GM23338 (cell line): Measurements from ENCODE around the gene C11orf21. TPM values are rescaled to one million over a fixed set of nuclear protein-coding genes. Genes with fewer than 3 reads are reported as not detected.
A peak's percentile ranks its signal among the peaks of the same experiment; 100 is the strongest.

Source experiments
- ATAC-seq: fragments of 200-7000 bp; cut with Tn5 transposase; 3 replicates; pipeline ENCODE4 v1.9.1; 2020
- DNase-seq: peaks from one replicate; pipeline ENCODE4 v3.0.0-alpha.2; 2015; ENCODE audit warnings: low spot score
- H2AFZ ChIP-seq: fragments of 200-600 bp; sonication (generic); 2 replicates; pipeline ENCODE4 v1.8.0; 2016; ENCODE audit warnings: antibody characterized with exemption, mild to moderate bottlenecking, moderate library complexity
- H3F3A ChIP-seq: fragments of 200-600 bp; sonication (generic); replicated peaks from 2 replicates; pipeline ENCODE4 v1.8.0; 2017; ENCODE audit warnings: antibody characterized with exemption, mixed run types, low read depth
- H3K27ac ChIP-seq: fragments of 200-600 bp; sonication (generic); 2 replicates; pipeline ENCODE4 v1.6.1; 2016; ENCODE audit warnings: low read depth
- H3K27me3 ChIP-seq: fragments of 200-600 bp; sonication (generic); 2 replicates; pipeline ENCODE4 v1.8.0; 2016; ENCODE audit warnings: mild to moderate bottlenecking, mixed run types, moderate library complexity; ENCODE audit not compliant: insufficient read depth
- H3K36me3 ChIP-seq: fragments of 200-600 bp; sonication (generic); 2 replicates; pipeline ENCODE4 v1.8.0; 2016; ENCODE audit warnings: mild to moderate bottlenecking; ENCODE audit not compliant: insufficient read depth
- H3K4me1 ChIP-seq: fragments of 200-600 bp; sonication (generic); 2 replicates; pipeline ENCODE4 v1.8.0; 2016; ENCODE audit warnings: mild to moderate bottlenecking, moderate library complexity; ENCODE audit not compliant: insufficient read depth
- H3K4me2 ChIP-seq: fragments of 200-600 bp; sonication (generic); 2 replicates; pipeline ENCODE4 v1.7.1; 2017; ENCODE audit warnings: mixed run types
- H3K4me3 ChIP-seq: fragments of 200-600 bp; sonication (generic); 2 replicates; pipeline ENCODE4 v1.6.1; 2016; ENCODE audit warnings: mixed run types
- H3K79me2 ChIP-seq: fragments of 200-600 bp; sonication (generic); replicated peaks from 2 replicates; pipeline ENCODE4 v1.8.0; 2017; ENCODE audit warnings: mild to moderate bottlenecking; ENCODE audit not compliant: insufficient read depth
- H3K9me2 ChIP-seq: fragments of 200-600 bp; sonication (generic); 2 replicates; pipeline ENCODE4 v1.8.0; 2017; ENCODE audit not compliant: insufficient read depth
- H4K20me1 ChIP-seq: fragments of 200-600 bp; sonication (generic); replicated peaks from 2 replicates; pipeline ENCODE4 v1.8.0; 2017; ENCODE audit warnings: mild to moderate bottlenecking; ENCODE audit not compliant: insufficient read depth
- H3K27ac Mint-ChIP-seq: 2 replicates; pipeline ENCODE4 v1.8.0; 2020; ENCODE audit warnings: inconsistent platforms, mild to moderate bottlenecking, moderate library complexity, mixed read lengths
- H3K27me3 Mint-ChIP-seq: 3 replicates; pipeline ENCODE4 v1.8.0; 2022; ENCODE audit warnings: low read depth, mild to moderate bottlenecking, moderate library complexity, mixed read lengths, inconsistent platforms; ENCODE audit not compliant: insufficient read depth, poor library complexity
- H3K36me3 Mint-ChIP-seq: 3 replicates; pipeline ENCODE4 v1.8.0; 2021; ENCODE audit warnings: low read depth, mild to moderate bottlenecking, inconsistent platforms, moderate library complexity, mixed read lengths
- H3K4me1 Mint-ChIP-seq: 3 replicates; pipeline ENCODE4 v1.8.0; 2020; ENCODE audit warnings: mild to moderate bottlenecking, inconsistent platforms, mixed read lengths
- H3K4me3 Mint-ChIP-seq: 3 replicates; pipeline ENCODE4 v1.8.0; 2021; ENCODE audit warnings: moderate library complexity, mild to moderate bottlenecking, inconsistent platforms, mixed read lengths
- H3K9me3 Mint-ChIP-seq: 3 replicates; pipeline ENCODE4 v1.8.0; 2020; ENCODE audit warnings: moderate library complexity, mild to moderate bottlenecking, inconsistent platforms, mixed read lengths
- EZH2 ChIP-seq: fragments of 200-600 bp; sonication (generic); IDR thresholded peaks from one replicate; pipeline ENCODE4 v1.8.0; 2017; ENCODE audit warnings: antibody characterized with exemption, mild to moderate bottlenecking, low read depth; ENCODE audit not compliant: unreplicated experiment
- NANOG ChIP-seq: IDR thresholded peaks from 2 replicates; pipeline ENCODE4 v1.6.1; 2016; ENCODE audit warnings: antibody characterized with exemption, borderline replicate concordance
- STAT1 ChIP-seq: IDR thresholded peaks from one replicate; pipeline ENCODE4 v1.6.1; 2016; ENCODE audit warnings: antibody characterized with exemption; ENCODE audit not compliant: unreplicated experiment
- ZNF114 ChIP-seq: fragments of 250-450 bp; sonication (Bioruptor Pico); IDR thresholded peaks from 2 replicates; pipeline ENCODE4 v1.5.0; 2020; ENCODE audit warnings: mild to moderate bottlenecking, moderate library complexity
- polyA plus RNA-seq: library from polyadenylated mRNA; unstranded; fragments of >200 nt; fragmentation: Nextera tagmentation; extraction: Ambion mirVana; gene quantifications from 2 replicates; pipeline ENCODE4 v1.2.1, GENCODE V29; 2016
- total RNA-seq: library from RNA; depleted of rRNA; stranded (reverse); fragments of >200 nt; shearing (Covaris generic); gene quantifications from 2 replicates; pipeline ENCODE4 v1.2.3, GENCODE V29; 2014
- TF ChIP-seq, protein P1 (sequence below), 2 experiments: fragments of 200-600 bp in 1 of 2; sonication (generic) in 1 of 2; conservative IDR thresholded peaks; 2 replicates each; pipeline versions ENCODE4 v1.5.1 to v1.6.1; 2016 to 2017; ENCODE audit warnings: antibody characterized with exemption in 2 of 2, low read depth in 2 of 2, mild to moderate bottlenecking in 2 of 2, moderate library complexity in 1 of 2
- TF ChIP-seq, protein P2 (sequence below): IDR thresholded peaks from 2 replicates; pipeline ENCODE4 v1.6.1; 2016; ENCODE audit warnings: antibody characterized with exemption
- TF ChIP-seq, protein P3 (sequence below): fragments of 250-450 bp; sonication (Bioruptor Pico); IDR thresholded peaks from 2 replicates; pipeline ENCODE4 v1.5.0; 2020; ENCODE audit warnings: mild to moderate bottlenecking, moderate library complexity

Gene C11orf21
- total and polyA plus RNA-seq, 2 experiments from 2014 or later: not detected

DNA sequence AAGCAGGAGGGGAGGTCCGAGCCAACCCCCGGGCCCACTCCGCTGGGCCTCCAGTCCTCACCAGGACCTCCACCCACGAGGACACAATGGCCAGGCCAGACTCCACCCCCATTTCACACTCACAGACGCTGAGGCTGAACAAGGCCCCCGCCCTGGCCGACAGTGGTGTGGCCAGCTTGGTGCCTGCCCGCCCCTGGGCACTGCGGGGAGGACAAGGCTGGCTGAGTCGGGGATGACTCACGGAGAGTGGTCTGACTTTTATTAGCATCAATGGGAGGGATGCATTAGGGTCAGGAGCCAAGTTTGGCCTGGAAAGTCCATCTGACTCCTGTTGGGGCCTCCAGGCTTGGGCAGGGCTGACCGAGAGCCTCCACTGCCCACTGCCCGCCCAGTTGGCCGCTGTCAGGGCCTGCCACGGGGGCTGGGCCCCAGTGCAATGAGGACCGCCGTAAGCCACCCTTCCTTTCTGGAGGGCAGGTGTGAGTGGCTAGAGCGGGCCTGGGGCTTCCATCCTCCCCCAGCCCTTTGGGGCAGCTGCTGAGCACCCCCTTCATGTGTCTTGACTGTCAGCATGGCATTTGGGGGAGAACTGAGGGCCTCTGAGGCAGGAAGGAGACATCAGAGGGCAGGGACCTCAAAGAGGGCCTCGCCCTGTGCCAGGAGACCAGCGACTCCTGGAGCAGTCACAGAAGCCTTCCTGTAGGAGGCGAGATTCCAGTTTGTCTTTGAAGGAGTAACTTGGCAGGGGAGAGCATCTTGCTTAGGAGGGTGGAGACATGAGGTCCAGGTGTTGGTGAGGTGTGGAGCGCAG is 10.7 kb upstream of the C11orf21 start:
- Mint-ChIP-seq H3K9me3 (no peaks in the 10 kb centered on the region), H3K4me3 (no peak overlapping the region), H3K4me1 (0 out of 3 replicates have a peak, but pooled peaks cover 2% of the 10 kb centered on the region), H3K27me3 (peaks cover 10% of the 10 kb centered on the region), H3K27ac (no peak overlapping the region), H3K36me3 (no peaks in the 10 kb centered on the region)
- Histone ChIP-seq H3K36me3 (no peaks in the 10 kb centered on the region), H3K27me3 (no peaks in the 10 kb centered on the region), H3K4me3 (no peak overlapping the region), H2AFZ (no peak overlapping the region), H3K9me2 (no peaks in the 10 kb centered on the region), H4K20me1 (no peaks in the 10 kb centered on the region), H3F3A (no peaks in the 10 kb centered on the region), H3K79me2 (no peaks in the 10 kb centered on the region), H3K4me1 (no peaks in the 10 kb centered on the region), H3K27ac (no peak overlapping the region), H3K4me2 (no peak overlapping the region)
- ATAC-seq (peak; percentile 60), DNase-seq (peak; percentile 42)
- TF ChIP-seq, protein P1, sequence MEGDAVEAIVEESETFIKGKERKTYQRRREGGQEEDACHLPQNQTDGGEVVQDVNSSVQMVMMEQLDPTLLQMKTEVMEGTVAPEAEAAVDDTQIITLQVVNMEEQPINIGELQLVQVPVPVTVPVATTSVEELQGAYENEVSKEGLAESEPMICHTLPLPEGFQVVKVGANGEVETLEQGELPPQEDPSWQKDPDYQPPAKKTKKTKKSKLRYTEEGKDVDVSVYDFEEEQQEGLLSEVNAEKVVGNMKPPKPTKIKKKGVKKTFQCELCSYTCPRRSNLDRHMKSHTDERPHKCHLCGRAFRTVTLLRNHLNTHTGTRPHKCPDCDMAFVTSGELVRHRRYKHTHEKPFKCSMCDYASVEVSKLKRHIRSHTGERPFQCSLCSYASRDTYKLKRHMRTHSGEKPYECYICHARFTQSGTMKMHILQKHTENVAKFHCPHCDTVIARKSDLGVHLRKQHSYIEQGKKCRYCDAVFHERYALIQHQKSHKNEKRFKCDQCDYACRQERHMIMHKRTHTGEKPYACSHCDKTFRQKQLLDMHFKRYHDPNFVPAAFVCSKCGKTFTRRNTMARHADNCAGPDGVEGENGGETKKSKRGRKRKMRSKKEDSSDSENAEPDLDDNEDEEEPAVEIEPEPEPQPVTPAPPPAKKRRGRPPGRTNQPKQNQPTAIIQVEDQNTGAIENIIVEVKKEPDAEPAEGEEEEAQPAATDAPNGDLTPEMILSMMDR (conservative IDR thresholded peaks at IDR 0.05; ENCODE audit: low read depth in 2 of 2): peak in 1 of 2 experiments; percentile 47; a peak in 3 of 4 replicates
- TF ChIP-seq ZNF114 (CRISPR knock-in tag): no peak

DNA sequence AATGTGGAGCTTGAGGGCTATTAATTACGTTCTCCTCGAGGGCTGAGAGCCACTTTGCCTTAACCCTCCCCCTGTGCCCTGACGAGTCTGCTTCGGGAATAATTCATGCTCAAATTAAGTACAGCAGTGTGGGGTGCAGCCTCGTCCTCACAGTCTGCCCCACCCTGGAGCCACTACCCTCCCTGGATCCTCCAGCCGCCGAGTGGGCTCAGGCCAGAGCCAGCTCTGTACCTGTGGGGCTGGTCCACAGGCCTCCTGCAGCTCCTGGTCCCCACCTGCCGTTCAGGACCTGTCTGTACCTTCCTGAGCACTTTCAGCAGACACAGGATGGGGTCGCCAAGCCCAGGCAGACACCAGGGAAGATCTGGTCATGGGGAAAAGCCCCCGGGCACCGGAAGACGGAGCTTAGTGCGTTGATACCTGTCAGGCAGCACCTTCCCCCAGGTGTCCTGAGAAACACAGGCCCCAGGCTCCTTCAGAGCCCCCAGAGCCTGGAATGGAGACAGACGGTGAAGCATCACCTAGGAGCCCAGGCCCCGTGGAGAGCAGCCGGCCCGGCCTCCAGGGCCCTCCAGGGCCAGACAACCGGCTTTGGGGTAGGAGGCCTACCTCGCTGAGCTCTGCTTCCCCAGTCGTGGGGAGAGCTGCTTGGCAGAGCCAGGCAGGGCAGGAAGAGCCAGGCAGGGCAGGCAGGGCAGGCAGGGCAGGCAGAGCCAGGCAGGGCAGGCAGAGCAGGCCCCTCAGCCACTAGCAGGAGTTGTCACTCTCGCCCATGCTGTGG is 9.8 kb upstream of the C11orf21 start:
- Histone ChIP-seq H2AFZ (no peak overlapping the region), H3K4me3 (no peak overlapping the region), H3K9me2 (no peaks in the 10 kb centered on the region), H3K4me1 (no peaks in the 10 kb centered on the region), H3K4me2 (no peak overlapping the region), H3K79me2 (no peaks in the 10 kb centered on the region), H3K27ac (no peak overlapping the region), H3K27me3 (no peaks in the 10 kb centered on the region), H4K20me1 (no peaks in the 10 kb centered on the region), H3K36me3 (no peaks in the 10 kb centered on the region), H3F3A (no peaks in the 10 kb centered on the region)
- H3K27ac Mint-ChIP-seq: no peak overlapping the region
- peaks cover 10% of the 10 kb centered on the region for H3K27me3 Mint-ChIP-seq
- ATAC-seq: no peak
- DNase-seq: no peak
- H3K36me3 Mint-ChIP-seq: no peaks in the 10 kb centered on the region
- 0 out of 3 replicates have a peak, but pooled peaks cover 2% of the 10 kb centered on the region for H3K4me1 Mint-ChIP-seq
- no peaks in the 10 kb centered on the region for H3K9me3 Mint-ChIP-seq
- no peak overlapping the region for H3K4me3 Mint-ChIP-seq
- TF ChIP-seq, protein P1 (conservative IDR thresholded peaks at IDR 0.05; ENCODE audit: low read depth in 2 of 2): no peak
- TF ChIP-seq, protein P2, sequence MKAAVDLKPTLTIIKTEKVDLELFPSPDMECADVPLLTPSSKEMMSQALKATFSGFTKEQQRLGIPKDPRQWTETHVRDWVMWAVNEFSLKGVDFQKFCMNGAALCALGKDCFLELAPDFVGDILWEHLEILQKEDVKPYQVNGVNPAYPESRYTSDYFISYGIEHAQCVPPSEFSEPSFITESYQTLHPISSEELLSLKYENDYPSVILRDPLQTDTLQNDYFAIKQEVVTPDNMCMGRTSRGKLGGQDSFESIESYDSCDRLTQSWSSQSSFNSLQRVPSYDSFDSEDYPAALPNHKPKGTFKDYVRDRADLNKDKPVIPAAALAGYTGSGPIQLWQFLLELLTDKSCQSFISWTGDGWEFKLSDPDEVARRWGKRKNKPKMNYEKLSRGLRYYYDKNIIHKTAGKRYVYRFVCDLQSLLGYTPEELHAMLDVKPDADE: no peak
- TF ChIP-seq NANOG (no peak), STAT1 (no peak), ZNF114 (CRISPR knock-in tag) (no peak), EZH2 (no peak)
- TF ChIP-seq, protein P3, sequence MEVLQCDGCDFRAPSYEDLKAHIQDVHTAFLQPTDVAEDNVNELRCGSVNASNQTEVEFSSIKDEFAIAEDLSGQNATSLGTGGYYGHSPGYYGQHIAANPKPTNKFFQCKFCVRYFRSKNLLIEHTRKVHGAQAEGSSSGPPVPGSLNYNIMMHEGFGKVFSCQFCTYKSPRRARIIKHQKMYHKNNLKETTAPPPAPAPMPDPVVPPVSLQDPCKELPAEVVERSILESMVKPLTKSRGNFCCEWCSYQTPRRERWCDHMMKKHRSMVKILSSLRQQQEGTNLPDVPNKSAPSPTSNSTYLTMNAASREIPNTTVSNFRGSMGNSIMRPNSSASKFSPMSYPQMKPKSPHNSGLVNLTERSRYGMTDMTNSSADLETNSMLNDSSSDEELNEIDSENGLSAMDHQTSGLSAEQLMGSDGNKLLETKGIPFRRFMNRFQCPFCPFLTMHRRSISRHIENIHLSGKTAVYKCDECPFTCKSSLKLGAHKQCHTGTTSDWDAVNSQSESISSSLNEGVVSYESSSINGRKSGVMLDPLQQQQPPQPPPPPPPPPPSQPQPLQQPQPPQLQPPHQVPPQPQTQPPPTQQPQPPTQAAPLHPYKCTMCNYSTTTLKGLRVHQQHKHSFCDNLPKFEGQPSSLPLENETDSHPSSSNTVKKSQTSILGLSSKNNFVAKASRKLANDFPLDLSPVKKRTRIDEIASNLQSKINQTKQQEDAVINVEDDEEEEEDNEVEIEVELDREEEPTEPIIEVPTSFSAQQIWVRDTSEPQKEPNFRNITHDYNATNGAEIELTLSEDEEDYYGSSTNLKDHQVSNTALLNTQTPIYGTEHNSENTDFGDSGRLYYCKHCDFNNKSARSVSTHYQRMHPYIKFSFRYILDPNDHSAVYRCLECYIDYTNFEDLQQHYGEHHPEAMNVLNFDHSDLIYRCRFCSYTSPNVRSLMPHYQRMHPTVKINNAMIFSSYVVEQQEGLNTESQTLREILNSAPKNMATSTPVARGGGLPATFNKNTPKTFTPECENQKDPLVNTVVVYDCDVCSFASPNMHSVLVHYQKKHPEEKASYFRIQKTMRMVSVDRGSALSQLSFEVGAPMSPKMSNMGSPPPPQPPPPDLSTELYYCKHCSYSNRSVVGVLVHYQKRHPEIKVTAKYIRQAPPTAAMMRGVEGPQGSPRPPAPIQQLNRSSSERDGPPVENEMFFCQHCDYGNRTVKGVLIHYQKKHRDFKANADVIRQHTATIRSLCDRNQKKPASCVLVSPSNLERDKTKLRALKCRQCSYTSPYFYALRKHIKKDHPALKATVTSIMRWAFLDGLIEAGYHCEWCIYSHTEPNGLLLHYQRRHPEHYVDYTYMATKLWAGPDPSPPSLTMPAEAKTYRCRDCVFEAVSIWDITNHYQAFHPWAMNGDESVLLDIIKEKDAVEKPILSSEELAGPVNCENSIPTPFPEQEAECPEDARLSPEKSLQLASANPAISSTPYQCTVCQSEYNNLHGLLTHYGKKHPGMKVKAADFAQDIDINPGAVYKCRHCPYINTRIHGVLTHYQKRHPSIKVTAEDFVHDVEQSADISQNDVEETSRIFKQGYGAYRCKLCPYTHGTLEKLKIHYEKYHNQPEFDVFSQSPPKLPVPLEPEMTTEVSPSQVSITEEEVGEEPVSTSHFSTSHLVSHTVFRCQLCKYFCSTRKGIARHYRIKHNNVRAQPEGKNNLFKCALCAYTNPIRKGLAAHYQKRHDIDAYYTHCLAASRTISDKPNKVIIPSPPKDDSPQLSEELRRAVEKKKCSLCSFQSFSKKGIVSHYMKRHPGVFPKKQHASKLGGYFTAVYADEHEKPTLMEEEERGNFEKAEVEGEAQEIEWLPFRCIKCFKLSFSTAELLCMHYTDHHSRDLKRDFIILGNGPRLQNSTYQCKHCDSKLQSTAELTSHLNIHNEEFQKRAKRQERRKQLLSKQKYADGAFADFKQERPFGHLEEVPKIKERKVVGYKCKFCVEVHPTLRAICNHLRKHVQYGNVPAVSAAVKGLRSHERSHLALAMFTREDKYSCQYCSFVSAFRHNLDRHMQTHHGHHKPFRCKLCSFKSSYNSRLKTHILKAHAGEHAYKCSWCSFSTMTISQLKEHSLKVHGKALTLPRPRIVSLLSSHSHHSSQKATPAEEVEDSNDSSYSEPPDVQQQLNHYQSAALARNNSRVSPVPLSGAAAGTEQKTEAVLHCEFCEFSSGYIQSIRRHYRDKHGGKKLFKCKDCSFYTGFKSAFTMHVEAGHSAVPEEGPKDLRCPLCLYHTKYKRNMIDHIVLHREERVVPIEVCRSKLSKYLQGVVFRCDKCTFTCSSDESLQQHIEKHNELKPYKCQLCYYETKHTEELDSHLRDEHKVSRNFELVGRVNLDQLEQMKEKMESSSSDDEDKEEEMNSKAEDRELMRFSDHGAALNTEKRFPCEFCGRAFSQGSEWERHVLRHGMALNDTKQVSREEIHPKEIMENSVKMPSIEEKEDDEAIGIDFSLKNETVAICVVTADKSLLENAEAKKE (CRISPR knock-in tag): no peak
